GM19035 (cell line): ENCODE results near the gene MTMR1.

Experiments used
- ATAC-seq: cut with Tn5 transposase; IDR thresholded peaks from one replicate; pipeline ENCODE4 v1.9.1; 2021; ENCODE audit not compliant: unreplicated experiment

The MTMR1 gene

DNA sequence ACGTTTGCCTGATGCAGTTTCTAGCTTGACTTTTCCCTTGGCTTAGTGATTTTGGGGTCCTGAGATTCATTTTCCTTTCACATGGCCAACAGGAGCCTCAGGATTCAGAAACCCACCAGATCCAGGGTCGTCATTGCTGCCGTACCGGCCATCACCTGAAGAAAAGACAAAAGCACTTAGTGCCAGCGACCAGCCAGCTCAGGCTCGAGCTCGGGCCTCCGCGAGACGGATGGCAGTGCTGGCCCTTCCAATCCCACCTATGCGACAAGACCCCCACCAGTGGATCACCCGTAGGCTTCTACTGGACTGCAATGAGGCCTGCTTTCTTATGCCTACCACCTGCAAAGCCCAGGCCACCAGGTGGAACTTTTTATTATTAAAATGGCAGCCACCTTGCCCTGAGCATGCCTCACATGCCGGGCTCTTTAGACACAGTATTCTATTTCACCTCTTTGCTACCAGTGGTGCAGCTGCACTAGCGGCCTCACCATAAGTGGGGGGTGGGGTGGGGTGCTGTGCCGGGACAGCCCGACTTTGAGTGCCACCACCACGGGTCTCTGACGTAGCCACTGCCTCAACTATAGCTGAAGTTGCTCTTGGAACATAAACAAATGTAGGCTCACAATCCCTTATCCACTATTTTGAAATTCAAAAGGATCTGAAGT lies 84.3 kb downstream of the MTMR1 start:
- ATAC-seq = no peak

DNA sequence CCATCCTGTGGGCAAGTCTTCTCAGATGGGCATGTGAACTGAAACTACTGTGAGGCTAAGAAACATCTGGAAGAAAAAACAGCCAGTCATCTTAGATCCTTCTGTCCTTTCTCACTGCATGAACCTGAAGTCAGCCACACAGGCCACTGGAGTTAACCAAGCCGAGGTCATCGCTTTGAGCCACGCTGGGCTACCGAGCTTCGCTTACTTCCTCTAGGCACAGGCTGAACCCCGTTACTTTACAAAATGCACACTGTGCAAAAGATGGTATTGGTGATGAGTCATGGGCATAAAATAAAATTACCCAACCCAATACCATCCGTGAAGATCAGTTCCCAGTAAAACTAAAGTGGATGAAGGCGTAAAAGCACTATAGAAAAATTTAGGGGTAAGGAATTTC lies 86.2 kb downstream of the MTMR1 start:
- no peak for ATAC-seq

DNA sequence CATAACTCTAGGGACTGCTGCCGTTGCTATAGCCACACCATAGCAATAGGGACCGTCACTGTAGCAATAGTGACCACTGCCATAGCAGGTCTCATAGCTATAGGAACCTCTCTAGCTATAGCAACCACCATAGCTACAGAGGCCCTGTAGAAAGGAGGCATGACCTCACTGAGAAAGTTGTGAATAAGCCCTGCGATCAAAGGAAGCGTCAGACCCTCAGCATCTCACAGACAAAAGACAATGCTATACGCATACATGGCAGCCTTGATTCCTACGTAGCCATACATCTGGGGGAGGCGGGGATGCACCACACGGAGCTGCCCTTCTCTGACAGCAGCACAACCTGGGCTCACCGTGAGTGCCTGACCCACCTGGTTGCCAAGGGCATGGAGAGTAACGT lies 88.5 kb downstream of the MTMR1 start:
- ATAC-seq = no peak

DNA sequence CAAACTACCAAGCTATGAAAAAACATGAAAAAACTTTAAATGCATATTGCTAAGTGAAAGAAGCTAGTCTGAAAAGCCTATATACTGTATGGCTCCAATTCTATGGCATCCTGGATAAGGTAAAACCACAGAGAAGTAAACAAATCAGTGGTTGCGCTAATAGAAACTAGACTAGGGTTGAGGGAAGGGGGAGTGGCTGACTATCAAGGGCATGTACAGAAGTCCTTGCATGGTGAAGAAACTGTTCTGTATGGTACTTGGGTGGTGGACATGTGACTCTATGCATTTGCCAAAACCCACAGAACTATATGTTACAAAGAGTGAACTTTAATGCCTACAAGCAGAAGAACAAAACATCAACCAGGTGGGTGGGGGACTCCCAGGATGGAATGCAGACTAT lies 96.8 kb downstream of the MTMR1 start:
- peak; percentile 60 for ATAC-seq

DNA sequence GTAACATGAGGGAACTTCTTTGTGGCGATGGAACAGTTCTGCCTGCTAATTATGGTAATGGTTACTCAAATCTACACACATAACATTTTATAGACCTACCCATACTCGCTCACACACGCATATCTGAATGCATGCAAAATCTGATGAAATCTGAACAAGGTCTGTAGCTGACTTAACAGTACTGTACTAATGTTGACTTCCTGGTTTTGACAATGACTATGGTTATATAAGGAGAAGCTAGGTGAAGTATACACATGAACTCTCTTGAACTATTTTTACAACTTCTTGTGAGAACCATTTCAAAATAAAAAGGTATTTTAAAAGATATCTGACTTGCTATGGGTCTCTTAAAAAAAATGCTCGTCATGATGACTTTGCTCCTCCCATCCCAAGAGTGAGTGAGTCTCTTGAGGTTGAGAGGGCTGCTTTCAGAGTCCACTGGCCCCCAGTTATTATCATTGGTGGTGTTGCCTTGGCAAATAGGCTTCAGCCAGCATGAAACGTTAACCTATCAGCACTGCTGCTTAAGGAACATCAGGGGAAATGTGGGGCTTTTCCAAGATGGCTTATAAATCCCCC lies 99.8 kb downstream of the MTMR1 start:
- no peak for ATAC-seq

DNA sequence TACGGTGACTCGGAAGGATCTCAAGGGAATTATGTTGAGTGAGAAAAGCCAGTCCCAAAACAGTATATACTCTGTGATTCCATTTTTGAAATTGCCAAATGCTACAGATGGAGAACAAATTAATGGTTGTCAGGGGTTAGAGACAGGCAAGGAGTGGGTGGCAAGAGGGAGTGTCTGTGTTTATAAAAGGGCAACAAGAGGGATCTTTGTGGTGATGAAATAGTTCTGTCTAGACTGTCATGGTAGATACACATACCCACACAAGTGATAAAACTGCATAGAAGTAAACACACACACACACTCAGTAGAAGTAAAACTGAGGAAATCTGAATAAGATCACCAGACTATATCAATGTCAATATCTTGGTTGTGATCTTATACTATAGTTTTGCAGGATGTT lies 112.5 kb downstream of the MTMR1 start:
- ATAC-seq = no peak

DNA sequence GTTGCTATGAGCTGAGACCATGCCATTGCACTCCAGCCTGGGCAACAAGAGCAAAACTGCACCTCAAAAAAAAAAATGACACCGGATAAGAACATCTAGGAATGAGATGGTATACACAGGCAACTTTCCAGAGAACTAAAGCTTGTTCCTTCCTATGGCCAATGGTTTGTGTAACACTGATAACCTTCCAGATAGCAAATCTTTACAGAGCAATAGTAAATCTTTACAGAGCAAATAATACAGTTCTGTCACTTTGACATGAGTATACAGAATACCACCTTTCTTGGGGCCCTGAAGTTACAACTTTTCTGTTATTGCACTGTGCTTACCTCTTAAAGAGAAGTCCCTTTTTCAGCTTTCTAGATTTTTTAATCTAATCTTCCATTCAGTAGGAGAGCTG lies 113.6 kb downstream of the MTMR1 start:
- no peak for ATAC-seq

DNA sequence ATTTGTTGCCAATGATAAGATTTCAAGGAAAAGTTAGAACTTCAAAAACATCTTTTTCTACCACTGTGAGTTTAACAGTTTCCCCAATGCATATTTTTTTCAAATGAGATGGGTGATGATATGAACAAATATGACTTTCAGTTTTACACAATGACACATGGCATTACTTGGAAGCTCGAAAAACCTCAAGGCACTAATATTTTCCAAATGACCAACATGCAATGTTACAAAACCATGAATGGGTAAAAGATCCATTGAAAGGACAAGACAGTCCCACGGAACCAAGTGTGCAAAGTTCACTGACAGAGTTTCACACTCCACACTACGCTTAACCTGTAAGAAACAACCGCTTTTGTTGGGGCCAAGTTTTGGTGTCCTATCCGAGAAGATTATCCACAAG lies 120.7 kb downstream of the MTMR1 start:
- no peak for ATAC-seq
